IMR-90 (cell line): Measurements from ENCODE around the gene CALCOCO2. TPM values are rescaled to one million over a fixed set of nuclear protein-coding genes. Genes with fewer than 3 reads are reported as not detected.

Experiments
- ATAC-seq: fragments of 200-7000 bp; cut with Tn5 transposase; 2 replicates; pipeline ENCODE4 v1.9.1; 2020; ENCODE audit warnings: low read depth, mild to moderate bottlenecking, moderate library complexity
- BruUV-seq: library from RNA; stranded (reverse); fragments of 400-500 nt; replicated peaks from 2 replicates; lab custom pipeline; 2021; lab: Mats Ljungman, UMichigan
- CTCF ChIA-PET: fragments of 300-600 bp; formaldehyde crosslinking; extraction: SDS; loops from one replicate; lab custom pipeline; 2021; ENCODE audit warnings: antibody characterized with exemption; lab: Yijun Ruan, JAX
- POLR2A ChIA-PET: fragments of 300-600 bp; sonication (Branson Sonifier 250); formaldehyde crosslinking; loops from one replicate; lab custom pipeline; 2022; ENCODE audit warnings: antibody characterized with exemption; ENCODE audit not compliant: unreplicated experiment; lab: Charles Lee
- DNase-seq: peaks from one replicate; pipeline ENCODE4 v3.0.0; 2013
- H2AFZ ChIP-seq: replicated peaks from 2 replicates; pipeline ENCODE3; 2013; ENCODE audit warnings: low read length, mild to moderate bottlenecking; ENCODE audit not compliant: poor library complexity
- H2AK5ac ChIP-seq: 2 replicates; pipeline ENCODE4 v1.6.1; 2013; ENCODE audit warnings: low read depth, low read length, inconsistent platforms
- H2AK9ac ChIP-seq: replicated peaks from 2 replicates; pipeline ENCODE3; 2013; ENCODE audit warnings: mild to moderate bottlenecking, low read depth, low read length, moderate library complexity; ENCODE audit not compliant: poor library complexity
- H2BK120ac ChIP-seq: 2 replicates; pipeline ENCODE4 v1.6.1; 2013; ENCODE audit warnings: low read depth, low read length, inconsistent platforms
- H2BK15ac ChIP-seq: 3 replicates; pipeline ENCODE4 v1.6.1; 2013; ENCODE audit warnings: low read depth, low read length, inconsistent platforms
- H2BK20ac ChIP-seq: 2 replicates; pipeline ENCODE4 v1.6.1; 2013; ENCODE audit warnings: low read depth, mild to moderate bottlenecking, inconsistent platforms, low read length, moderate library complexity
- H2BK5ac ChIP-seq: 2 replicates; pipeline ENCODE4 v1.6.1; 2013; ENCODE audit warnings: mild to moderate bottlenecking, low read depth, low read length, inconsistent platforms; ENCODE audit not compliant: poor library complexity, severe bottlenecking
- H3K14ac ChIP-seq: replicated peaks from 2 replicates; pipeline ENCODE4 v1.6.1; 2013; ENCODE audit warnings: low read depth, low read length, inconsistent platforms
- H3K18ac ChIP-seq: 2 replicates; pipeline ENCODE4 v1.6.1; 2013; ENCODE audit warnings: low read depth, low read length, control low read depth
- H3K23ac ChIP-seq: 2 replicates; pipeline ENCODE4 v1.6.1; 2013; ENCODE audit warnings: low read depth, low read length, inconsistent platforms
- H3K27ac ChIP-seq: 2 replicates; pipeline ENCODE4 v1.5.1; 2013; ENCODE audit warnings: mild to moderate bottlenecking, control low read depth, low read length; ENCODE audit not compliant: insufficient read depth
- H3K27me3 ChIP-seq: 2 replicates; pipeline ENCODE4 v1.6.1; 2013; ENCODE audit warnings: low read length; ENCODE audit not compliant: control insufficient read depth, insufficient read depth
- H3K36me3 ChIP-seq: 2 replicates; pipeline ENCODE4 v1.6.1; 2013; ENCODE audit warnings: low read length, mixed read lengths; ENCODE audit not compliant: control insufficient read depth, insufficient read depth
- H3K4ac ChIP-seq: 2 replicates; pipeline ENCODE4 v1.6.1; 2013; ENCODE audit warnings: low read depth, low read length, inconsistent platforms
- H3K4me1 ChIP-seq: 2 replicates; pipeline ENCODE4 v1.6.1; 2013; ENCODE audit warnings: low read length, mixed read lengths; ENCODE audit not compliant: control insufficient read depth, insufficient read depth
- H3K4me2 ChIP-seq: 2 replicates; pipeline ENCODE4 v1.6.1; 2013; ENCODE audit warnings: low read depth, mild to moderate bottlenecking, control low read depth, low read length, moderate library complexity
- H3K4me3 ChIP-seq: 2 replicates; pipeline ENCODE4 v1.5.1; 2013; ENCODE audit warnings: low read depth, mild to moderate bottlenecking, control low read depth, low read length, moderate library complexity; ENCODE audit not compliant: insufficient read depth
- H3K56ac ChIP-seq: 2 replicates; pipeline ENCODE4 v1.6.1; 2013; ENCODE audit warnings: low read length, inconsistent platforms; ENCODE audit not compliant: insufficient read depth; ENCODE audit errors: extremely low read depth
- H3K79me1 ChIP-seq, 2 experiments: 2 replicates each; pipeline ENCODE4 v1.6.1; 2013; ENCODE audit warnings: low read length in 2 of 2, inconsistent platforms in 1 of 2, low read depth in 1 of 2
- H3K9ac ChIP-seq: 2 replicates; pipeline ENCODE4 v1.6.1; 2013; ENCODE audit warnings: low read depth, low read length, control low read depth
- H3K9me1 ChIP-seq: 2 replicates; pipeline ENCODE4 v1.6.1; 2013; ENCODE audit warnings: low read length, inconsistent platforms; ENCODE audit not compliant: insufficient read depth
- H3K9me3 ChIP-seq: 2 replicates; pipeline ENCODE4 v1.6.1; 2013; ENCODE audit warnings: low read length; ENCODE audit not compliant: control insufficient read depth, insufficient read depth
- H4K20me1 ChIP-seq: 2 replicates; pipeline ENCODE4 v1.6.1; 2013; ENCODE audit warnings: low read length, inconsistent platforms; ENCODE audit not compliant: insufficient read depth
- H4K5ac ChIP-seq: 2 replicates; pipeline ENCODE4 v1.6.1; 2013; ENCODE audit warnings: mild to moderate bottlenecking, low read depth, low read length, control low read depth
- H4K8ac ChIP-seq, 2 experiments: 2 replicates each; pipeline ENCODE4 v1.6.1; 2013; ENCODE audit warnings: low read depth in 2 of 2, low read length in 2 of 2, control low read depth in 1 of 2, inconsistent platforms in 1 of 2
- H4K91ac ChIP-seq: 2 replicates; pipeline ENCODE4 v1.6.1; 2013; ENCODE audit warnings: low read depth, low read length, inconsistent platforms; ENCODE audit not compliant: insufficient read depth
- BHLHE40 ChIP-seq: fragments of 150-350 bp; IDR thresholded peaks from 2 replicates; pipeline ENCODE4 v1.6.1; 2016; ENCODE audit warnings: mild to moderate bottlenecking, low read depth, low read length
- CEBPB ChIP-seq: IDR thresholded peaks from 2 replicates; pipeline ENCODE4 v1.6.1; 2012; ENCODE audit warnings: low read depth, low read length, improper control_type of control experiment
- CHD1 ChIP-seq: IDR thresholded peaks from 2 replicates; pipeline ENCODE4 v1.6.1; 2012; ENCODE audit warnings: low read depth, low read length, improper control_type of control experiment
- CTCF ChIP-seq: conservative IDR thresholded peaks from 2 replicates; pipeline ENCODE4 v1.5.1; 2012; ENCODE audit warnings: mild to moderate bottlenecking, low read depth, low read length, improper control_type of control experiment
- FOS ChIP-seq: fragments of 150-350 bp; IDR thresholded peaks from 2 replicates; pipeline ENCODE4 v1.6.1; 2016; ENCODE audit warnings: low read depth, low read length
- MAFK ChIP-seq: IDR thresholded peaks from 2 replicates; pipeline ENCODE4 v1.6.1; 2012; ENCODE audit warnings: low read depth, low read length, improper control_type of control experiment
- MAZ ChIP-seq: IDR thresholded peaks from 2 replicates; pipeline ENCODE4 v1.6.1; 2012; ENCODE audit warnings: low read depth, mild to moderate bottlenecking, low read length, improper control_type of control experiment, moderate library complexity, borderline replicate concordance
- MXI1 ChIP-seq: IDR thresholded peaks from 2 replicates; pipeline ENCODE4 v1.6.1; 2012; ENCODE audit warnings: low read depth, mild to moderate bottlenecking, low read length, moderate library complexity, borderline replicate concordance
- POLR2A ChIP-seq: IDR thresholded peaks from 2 replicates; pipeline ENCODE4 v1.6.1; 2012; ENCODE audit warnings: mild to moderate bottlenecking, low read depth, low read length
- RAD21 ChIP-seq: IDR thresholded peaks from 2 replicates; pipeline ENCODE4 v1.6.1; 2012; ENCODE audit warnings: low read length, improper control_type of control experiment
- RCOR1 ChIP-seq: IDR thresholded peaks from 2 replicates; pipeline ENCODE4 v1.6.1; 2012; ENCODE audit warnings: mild to moderate bottlenecking, low read length, improper control_type of control experiment; ENCODE audit not compliant: insufficient replicate concordance
- RFX5 ChIP-seq: IDR thresholded peaks from 2 replicates; pipeline ENCODE4 v1.8.0; 2012; ENCODE audit warnings: low read depth, mild to moderate bottlenecking, low read length, moderate library complexity
- WGBS, 2 experiments: methylation state at CpG; one replicate each; pipeline versions ENCODE4 v1.1.5 to v1.1.7; 2013; ENCODE audit warnings: missing lambda C conversion rate in 2 of 2; ENCODE audit not compliant: insufficient read length in 1 of 2; ENCODE audit errors: extremely low coverage in 2 of 2; 5-methylcytosine and 5-hydroxymethylcytosine counted together
- dilution Hi-C: fragments of 300-500 bp; cut with HindIII; formaldehyde crosslinking; loops from one replicate; pipeline ENCODE4 v1.14.3; 2018; ENCODE audit warnings: low sequenced_read_pairs; ENCODE audit not compliant: unreplicated experiment
- in situ Hi-C: fragments of 300-500 bp; cut with MboI; formaldehyde crosslinking; loops from 3 replicates; pipeline ENCODE4 v1.14.3; 2019; ENCODE audit warnings: low sequenced_read_pairs, inconsistent platforms, mixed read lengths
- intact Hi-C: fragments of 100-400 bp; cut with micrococcal nuclease; formaldehyde crosslinking; loops from 2 replicates; pipeline ENCODE4 v1.10.0; 2022
- polyA plus RNA-seq, 3 experiments: library from polyadenylated mRNA; depleted of rRNA; stranded (reverse); fragments of >200 nt; gene quantifications; 2 replicates each; pipeline ENCODE4 v1.2.3, GENCODE V29; 2012; ENCODE audit warnings: low replicate concordance in 1 of 3
- total RNA-seq: library from RNA; depleted of rRNA; stranded (reverse); fragments of >200 nt; gene quantifications from 2 replicates; pipeline ENCODE4 v1.2.3, GENCODE V29; 2012
- TF ChIP-seq, protein P1 (sequence below): fragments of 150-350 bp; IDR thresholded peaks from 2 replicates; pipeline ENCODE4 v1.6.1; 2017; ENCODE audit warnings: mild to moderate bottlenecking, antibody characterized with exemption, low read length, low read depth
- TF ChIP-seq, protein P2 (sequence below): fragments of 150-350 bp; IDR thresholded peaks from 2 replicates; pipeline ENCODE4 v1.6.1; 2016; ENCODE audit warnings: low read depth, mild to moderate bottlenecking, low read length, moderate library complexity, borderline replicate concordance

CALCOCO2 gene
- total and polyA plus RNA-seq, 2 of the 4 experiments (the other 2 are of a cell fraction): 35.9 to 53.4 TPM

GRCh38 chr17:48843187-48843900 lies 12.5 kb downstream of the CALCOCO2 start:
- peak overlapping the region; percentile 14; the same call in 1 of the 2 replicates for H3K4ac ChIP-seq
- H3K4me2 ChIP-seq: no peak overlapping the region; the same call in 1 of the 2 replicates
- no peak overlapping the region for H2AK9ac ChIP-seq
- ChIA-PET CTCF (interaction anchor here (1.1 to 1.3 kb wide), 2 partner anchors 11 to 36 kb away, joined by 3 to 6 read pairs; no protein-coding TSS in a partner anchor), POLR2A (interaction anchor here (1.0 kb wide), 1 partner anchor 19 kb away, joined by 3 read pairs; no protein-coding TSS in a partner anchor)
- no peaks in the 10 kb centered on the region for H3K27me3 ChIP-seq
- peaks cover 6% of the 10 kb centered on the region for H3K36me3 ChIP-seq
- H2AFZ ChIP-seq: no peak overlapping the region
- no peak overlapping the region for H3K4me3 ChIP-seq
- intact Hi-C loops: no loop called here
- peaks cover 10 to 37% of the 10 kb centered on the region in 2 experiments; a peak in 3 of 4 replicates for H3K79me1 ChIP-seq
- peaks cover 4% of the 10 kb centered on the region; the same call in 1 of the 2 replicates for H4K20me1 ChIP-seq
- H2BK5ac ChIP-seq: peak overlapping the region; percentile 35
- peak overlapping the region; percentile 6; the same call in 1 of the 2 replicates for H2BK20ac ChIP-seq
- H3K14ac ChIP-seq: peak overlapping the region; percentile 31
- BruUV-seq: TSS peak; percentile 48
- ATAC-seq: no peak; the same call in 1 of the 2 replicates
- H3K27ac ChIP-seq: no peak overlapping the region
- H3K9ac ChIP-seq: no peak overlapping the region
- no peak overlapping the region; a peak in 1 of 4 replicates for H4K8ac ChIP-seq
- no peak overlapping the region for H2BK15ac ChIP-seq
- 100% methylated on average over 1 of the region's 6 CpGs; no CpG with 5 or more reads in 1 of the 2 experiments for WGBS, 2 experiments
- H2BK120ac ChIP-seq: no peak overlapping the region
- H3K56ac ChIP-seq: no peak overlapping the region
- 0 out of 2 replicates have a peak overlapping the region, but pooled peaks have one; percentile 2 for H3K23ac ChIP-seq
- H3K9me1 ChIP-seq: peaks cover 14% of the 10 kb centered on the region
- in situ Hi-C loops: no loop called here
- H4K5ac ChIP-seq: no peak overlapping the region
- peak overlapping the region; percentile 13; the same call in 1 of the 2 replicates for H3K18ac ChIP-seq
- no peaks in the 10 kb centered on the region for H3K9me3 ChIP-seq
- H4K91ac ChIP-seq: 0 out of 2 replicates have a peak overlapping the region, but pooled peaks have one; percentile 31
- no peak overlapping the region; the same call in 1 of the 2 replicates for H2AK5ac ChIP-seq
- peak; percentile 60 for DNase-seq
- peaks cover 12% of the 10 kb centered on the region for H3K4me1 ChIP-seq
- dilution Hi-C loops: no loop called here
- TF ChIP-seq RFX5 (no peak), BHLHE40 (no peak; the same call in 1 of the 2 replicates), RCOR1 (no peak), CTCF (no peak), MAZ (no peak), RAD21 (no peak), CHD1 (no peak), FOS (no peak), MXI1 (no peak), CEBPB (no peak), POLR2A (no peak), MAFK (no peak)
- TF ChIP-seq, protein P1, sequence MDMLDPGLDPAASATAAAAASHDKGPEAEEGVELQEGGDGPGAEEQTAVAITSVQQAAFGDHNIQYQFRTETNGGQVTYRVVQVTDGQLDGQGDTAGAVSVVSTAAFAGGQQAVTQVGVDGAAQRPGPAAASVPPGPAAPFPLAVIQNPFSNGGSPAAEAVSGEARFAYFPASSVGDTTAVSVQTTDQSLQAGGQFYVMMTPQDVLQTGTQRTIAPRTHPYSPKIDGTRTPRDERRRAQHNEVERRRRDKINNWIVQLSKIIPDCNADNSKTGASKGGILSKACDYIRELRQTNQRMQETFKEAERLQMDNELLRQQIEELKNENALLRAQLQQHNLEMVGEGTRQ: no peak
- TF ChIP-seq, protein P2, sequence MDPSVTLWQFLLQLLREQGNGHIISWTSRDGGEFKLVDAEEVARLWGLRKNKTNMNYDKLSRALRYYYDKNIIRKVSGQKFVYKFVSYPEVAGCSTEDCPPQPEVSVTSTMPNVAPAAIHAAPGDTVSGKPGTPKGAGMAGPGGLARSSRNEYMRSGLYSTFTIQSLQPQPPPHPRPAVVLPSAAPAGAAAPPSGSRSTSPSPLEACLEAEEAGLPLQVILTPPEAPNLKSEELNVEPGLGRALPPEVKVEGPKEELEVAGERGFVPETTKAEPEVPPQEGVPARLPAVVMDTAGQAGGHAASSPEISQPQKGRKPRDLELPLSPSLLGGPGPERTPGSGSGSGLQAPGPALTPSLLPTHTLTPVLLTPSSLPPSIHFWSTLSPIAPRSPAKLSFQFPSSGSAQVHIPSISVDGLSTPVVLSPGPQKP: no peak
